ENCODE data around the gene ZNF543. TPM values are rescaled to one million over a fixed set of nuclear protein-coding genes. Genes with fewer than 3 reads are reported as not detected.

The ZNF543 gene
- total RNA-seq, 1 donor from 2014 or later = 4.6 TPM

GRCh38 chr19:57292547-57292946 is 27.7 kb upstream of the ZNF543 start:
- no peak overlapping the region for H3K4me3 Mint-ChIP-seq (ENCODE audit: low read depth)
- H3K9me3 Mint-ChIP-seq = peaks cover 80% of the 10 kb centered on the region
- H3K36me3 Mint-ChIP-seq (ENCODE audit: low read depth) = peaks cover 97% of the 10 kb centered on the region
- no peak overlapping the region for H3K27ac Mint-ChIP-seq
- H3K27me3 Mint-ChIP-seq (ENCODE audit: low read depth) = no peaks in the 10 kb centered on the region
- intact Hi-C loops (cut with micrococcal nuclease) = no loop called here
- no peaks in the 10 kb centered on the region for H3K4me1 Mint-ChIP-seq (ENCODE audit: low read depth)
- no peak for DNase-seq (ENCODE audit: low spot score)

- intact Hi-C loops (cut with micrococcal nuclease) = no loop called here
- no peaks in the 10 kb centered on the region for H3K4me1 Mint-ChIP-seq (ENCODE audit: low read depth)
- DNase-seq (ENCODE audit: low spot score) = no peak
- H3K9me3 Mint-ChIP-seq = peaks cover 79% of the 10 kb centered on the region
- no peak overlapping the region for H3K4me3 Mint-ChIP-seq (ENCODE audit: low read depth)
- no peak overlapping the region for H3K27ac Mint-ChIP-seq
- H3K36me3 Mint-ChIP-seq (ENCODE audit: low read depth) = peaks cover 97% of the 10 kb centered on the region
- H3K27me3 Mint-ChIP-seq (ENCODE audit: low read depth) = no peaks in the 10 kb centered on the region
Observed at GRCh38 chr19:57293719-57294118, 26.6 kb upstream of the ZNF543 start.

- Mint-ChIP-seq H3K4me1 (ENCODE audit: low read depth) (no peaks in the 10 kb centered on the region), H3K27me3 (ENCODE audit: low read depth) (no peaks in the 10 kb centered on the region), H3K36me3 (ENCODE audit: low read depth) (peaks cover 84% of the 10 kb centered on the region), H3K27ac (no peak overlapping the region), H3K4me3 (ENCODE audit: low read depth) (no peak overlapping the region), H3K9me3 (peaks cover 40% of the 10 kb centered on the region)
- DNase-seq (ENCODE audit: low spot score) = no peak
- intact Hi-C loops (cut with micrococcal nuclease) = no loop called here
Observed at GRCh38 chr19:57302020-57302465, 18.2 kb upstream of the ZNF543 start.

GRCh38 chr19:57302727-57303401 is 17.4 kb upstream of the ZNF543 start:
- Mint-ChIP-seq H3K27ac (no peak overlapping the region), H3K27me3 (ENCODE audit: low read depth) (no peaks in the 10 kb centered on the region), H3K4me3 (ENCODE audit: low read depth) (no peak overlapping the region), H3K36me3 (ENCODE audit: low read depth) (peaks cover 76% of the 10 kb centered on the region), H3K4me1 (ENCODE audit: low read depth) (no peaks in the 10 kb centered on the region), H3K9me3 (peaks cover 32% of the 10 kb centered on the region)
- no peak for DNase-seq (ENCODE audit: low spot score)
- intact Hi-C loops (cut with micrococcal nuclease) = no loop called here

GRCh38 chr19:57305056-57305455 is 15.2 kb upstream of the ZNF543 start:
- H3K27me3 Mint-ChIP-seq (ENCODE audit: low read depth) = no peaks in the 10 kb centered on the region
- intact Hi-C loops (cut with micrococcal nuclease) = no loop called here
- DNase-seq (ENCODE audit: low spot score) = no peak
- H3K9me3 Mint-ChIP-seq = peaks cover 31% of the 10 kb centered on the region
- no peak overlapping the region for H3K4me3 Mint-ChIP-seq (ENCODE audit: low read depth)
- no peak overlapping the region for H3K27ac Mint-ChIP-seq
- H3K4me1 Mint-ChIP-seq (ENCODE audit: low read depth) = no peaks in the 10 kb centered on the region
- H3K36me3 Mint-ChIP-seq (ENCODE audit: low read depth) = peaks cover 61% of the 10 kb centered on the region

GRCh38 chr19:57308514-57308913 is 11.8 kb upstream of the ZNF543 start:
- no peak for DNase-seq (ENCODE audit: low spot score)
- Mint-ChIP-seq H3K4me3 (ENCODE audit: low read depth) (no peak overlapping the region), H3K36me3 (ENCODE audit: low read depth) (peaks cover 27% of the 10 kb centered on the region), H3K9me3 (peaks cover 25% of the 10 kb centered on the region), H3K27me3 (ENCODE audit: low read depth) (no peaks in the 10 kb centered on the region), H3K4me1 (ENCODE audit: low read depth) (no peaks in the 10 kb centered on the region), H3K27ac (no peak overlapping the region)
- intact Hi-C loops (cut with micrococcal nuclease) = no loop called here

- Mint-ChIP-seq H3K9me3 (peaks cover 33% of the 10 kb centered on the region), H3K4me3 (ENCODE audit: low read depth) (no peak overlapping the region), H3K36me3 (ENCODE audit: low read depth) (peaks cover 8% of the 10 kb centered on the region), H3K4me1 (ENCODE audit: low read depth) (no peaks in the 10 kb centered on the region), H3K27me3 (ENCODE audit: low read depth) (peaks cover 6% of the 10 kb centered on the region), H3K27ac (no peak overlapping the region)
- no peak for DNase-seq (ENCODE audit: low spot score)
- intact Hi-C loops (cut with micrococcal nuclease) = no loop called here
Observed at GRCh38 chr19:57310792-57311191, 9.5 kb upstream of the ZNF543 start.

- Mint-ChIP-seq H3K27ac (no peak overlapping the region), H3K27me3 (ENCODE audit: low read depth) (peaks cover 14% of the 10 kb centered on the region), H3K4me1 (ENCODE audit: low read depth) (no peaks in the 10 kb centered on the region), H3K4me3 (ENCODE audit: low read depth) (no peak overlapping the region), H3K9me3 (peaks cover 30% of the 10 kb centered on the region), H3K36me3 (ENCODE audit: low read depth) (peaks cover 4% of the 10 kb centered on the region)
- intact Hi-C loops (cut with micrococcal nuclease) = no loop called here
- no peak for DNase-seq (ENCODE audit: low spot score)
Observed at GRCh38 chr19:57314146-57314545, 6.1 kb upstream of the ZNF543 start.

GRCh38 chr19:57317503-57317902 is 2.8 kb upstream of the ZNF543 start:
- no peak overlapping the region for H3K27ac Mint-ChIP-seq
- no peak overlapping the region for H3K4me3 Mint-ChIP-seq (ENCODE audit: low read depth)
- peaks cover 21% of the 10 kb centered on the region for H3K4me1 Mint-ChIP-seq (ENCODE audit: low read depth)
- H3K9me3 Mint-ChIP-seq = peaks cover 26% of the 10 kb centered on the region
- peaks cover 14% of the 10 kb centered on the region for H3K27me3 Mint-ChIP-seq (ENCODE audit: low read depth)
- H3K36me3 Mint-ChIP-seq (ENCODE audit: low read depth) = peaks cover 6% of the 10 kb centered on the region
- DNase-seq (ENCODE audit: low spot score) = no peak
- intact Hi-C loops (cut with micrococcal nuclease) = no loop called here

- H3K9me3 Mint-ChIP-seq = peaks cover 34% of the 10 kb centered on the region
- H3K27me3 Mint-ChIP-seq (ENCODE audit: low read depth) = peaks cover 14% of the 10 kb centered on the region
- peak overlapping the region; percentile 85 for H3K4me3 Mint-ChIP-seq (ENCODE audit: low read depth)
- H3K27ac Mint-ChIP-seq = peak overlapping the region; percentile 91
- peaks cover 27% of the 10 kb centered on the region for H3K36me3 Mint-ChIP-seq (ENCODE audit: low read depth)
- intact Hi-C loops (cut with micrococcal nuclease) = loop anchor here (1.0 to 2.0 kb wide), 5 partner anchors 31 to 80 kb away; partner anchors contain the start of genes TRAPPC2B, ZNF304, ZNF460 and ZNF547
- no peak for DNase-seq (ENCODE audit: low spot score)
- peaks cover 25% of the 10 kb centered on the region for H3K4me1 Mint-ChIP-seq (ENCODE audit: low read depth)
Observed at GRCh38 chr19:57319869-57320179, 448 bp upstream of the ZNF543 start.

- H3K9me3 Mint-ChIP-seq = peaks cover 34% of the 10 kb centered on the region
- peaks cover 25% of the 10 kb centered on the region for H3K4me1 Mint-ChIP-seq (ENCODE audit: low read depth)
- H3K27me3 Mint-ChIP-seq (ENCODE audit: low read depth) = peaks cover 5% of the 10 kb centered on the region
- DNase-seq (ENCODE audit: low spot score) = no peak
- peak overlapping the region; percentile 91 for H3K27ac Mint-ChIP-seq
- peaks cover 40% of the 10 kb centered on the region for H3K36me3 Mint-ChIP-seq (ENCODE audit: low read depth)
- H3K4me3 Mint-ChIP-seq (ENCODE audit: low read depth) = peak overlapping the region; percentile 85
- intact Hi-C loops (cut with micrococcal nuclease) = loop anchor here (2.0 kb wide), 1 partner anchor 42 kb away; the partner anchor contains the start of genes TRAPPC2B and ZNF547
Observed at GRCh38 chr19:57321116-57321515, 844 bp downstream of the ZNF543 start.

- Mint-ChIP-seq H3K36me3 (ENCODE audit: low read depth) (peaks cover 46% of the 10 kb centered on the region), H3K9me3 (peaks cover 36% of the 10 kb centered on the region), H3K4me1 (ENCODE audit: low read depth) (peaks cover 25% of the 10 kb centered on the region), H3K27me3 (ENCODE audit: low read depth) (peaks cover under 1% of the 10 kb centered on the region), H3K27ac (no peak overlapping the region), H3K4me3 (ENCODE audit: low read depth) (peak overlapping the region; percentile 85)
- intact Hi-C loops (cut with micrococcal nuclease) = loop anchor here (2.0 kb wide), 1 partner anchor 41 kb away; the partner anchor contains the start of genes TRAPPC2B and ZNF547
- DNase-seq (ENCODE audit: low spot score) = no peak
Observed at GRCh38 chr19:57321751-57322150, 1.5 kb downstream of the ZNF543 start.

GRCh38 chr19:57324992-57325391 is 4.7 kb downstream of the ZNF543 start:
- H3K9me3 Mint-ChIP-seq = peaks cover 61% of the 10 kb centered on the region
- intact Hi-C loops (cut with micrococcal nuclease) = no loop called here
- H3K27ac Mint-ChIP-seq = no peak overlapping the region
- peaks cover 79% of the 10 kb centered on the region for H3K36me3 Mint-ChIP-seq (ENCODE audit: low read depth)
- no peak for DNase-seq (ENCODE audit: low spot score)
- H3K4me1 Mint-ChIP-seq (ENCODE audit: low read depth) = peaks cover 21% of the 10 kb centered on the region
- no peak overlapping the region for H3K4me3 Mint-ChIP-seq (ENCODE audit: low read depth)
- no peaks in the 10 kb centered on the region for H3K27me3 Mint-ChIP-seq (ENCODE audit: low read depth)
